Tibial artery (tissue), 4 donors: Measurements from ENCODE around the gene MINDY4.

Experiments used
- DNase-seq, 2 donors: peaks; one replicate each; pipeline ENCODE4 v3.0.0-alpha.2; 2019
- H3K27ac ChIP-seq, 2 donors: fragments of 200-600 bp; sonication (generic) in 1 of 2; 1 replicate in 1 of 2; 2 replicates in 1 of 2; pipeline ENCODE4 v1.5.1; 2018 to 2019; ENCODE audit warnings: mild to moderate bottlenecking in 1 of 2
- H3K27me3 ChIP-seq, 2 donors: fragments of 200-600 bp; sonication (generic) in 1 of 2; one replicate each; pipeline versions ENCODE4 v1.5.1 to v1.6.0; 2016 to 2019
- H3K36me3 ChIP-seq, 3 donors: fragments of 200-600 bp; sonication (generic) in 2 of 3; one replicate each; pipeline ENCODE4 v1.5.1; 2016 to 2019; ENCODE audit warnings: mild to moderate bottlenecking in 2 of 3
- H3K4me1 ChIP-seq, 4 donors: fragments of 200-600 bp; sonication (generic) in 2 of 4; 1 replicate in 3 of 4; 2 replicates in 1 of 4; pipeline ENCODE4 v1.5.1; 2016 to 2019
- H3K4me3 ChIP-seq, 2 donors: fragments of 200-600 bp; sonication (generic) in 1 of 2; 1 replicate in 1 of 2; 2 replicates in 1 of 2; pipeline ENCODE4 v1.5.1; 2018 to 2019; ENCODE audit warnings: mild to moderate bottlenecking in 2 of 2
- H3K9me3 ChIP-seq, 3 donors: fragments of 200-600 bp; sonication (generic) in 1 of 3; one replicate each; pipeline ENCODE4 v1.5.1; 2016 to 2019
- CTCF ChIP-seq, 2 experiments: fragments of 200-600 bp in 1 of 2; fragments of 450-650 bp in 1 of 2; IDR thresholded peaks; one replicate each; pipeline ENCODE4 v1.5.1; 2017 to 2019; ENCODE audit warnings: antibody characterized with exemption in 2 of 2, mild to moderate bottlenecking in 1 of 2, moderate library complexity in 1 of 2
- intact Hi-C: fragments of 100-400 bp; cut with DNase I; formaldehyde crosslinking; loops from one replicate; pipeline ENCODE4 v1.15.0; 2023; ENCODE audit warnings: low total_unique reads

The MINDY4 gene

DNA sequence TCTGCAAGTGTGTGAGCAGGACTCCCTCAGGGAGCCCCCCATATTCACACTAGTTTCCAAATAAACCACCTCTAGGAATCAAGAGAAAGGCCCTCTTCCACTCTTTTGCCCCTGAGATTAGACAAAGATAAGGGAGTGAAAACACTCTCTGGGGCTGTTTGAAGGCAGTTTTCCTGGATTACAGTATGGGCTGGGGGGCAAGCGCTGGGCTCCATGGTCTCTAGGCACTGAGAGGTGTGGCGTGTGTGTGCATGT is 141.4 kb downstream of the MINDY4 start:
- Histone ChIP-seq H3K4me1 (peaks cover 0 to 100% (median 92%) of the 10 kb centered on the region in 4 donors), H3K36me3 (no peaks in the 10 kb centered on the region), H3K9me3 (no peaks in the 10 kb centered on the region), H3K27me3 (no peaks in the 10 kb centered on the region), H3K27ac (peak overlapping the region; percentile 87 to 92), H3K4me3 (peak overlapping the region; percentile 56 to 59)
- intact Hi-C loops, result no loop called here
- no peak for DNase-seq
- TF ChIP-seq CTCF (IDR thresholded peaks at IDR 0.05), result no peak

GRCh38 chr7:30912986-30913811 is 142.0 kb downstream of the MINDY4 start:
- H3K27me3 ChIP-seq, result no peaks in the 10 kb centered on the region
- TF ChIP-seq CTCF (IDR thresholded peaks at IDR 0.05), result no peak
- H3K36me3 ChIP-seq, result no peaks in the 10 kb centered on the region
- H3K4me3 ChIP-seq, result peak overlapping the region; percentile 56 to 59
- intact Hi-C loops, result no loop called here
- H3K27ac ChIP-seq, result peak overlapping the region; percentile 87 to 92
- no peak for DNase-seq
- no peaks in the 10 kb centered on the region for H3K9me3 ChIP-seq
- H3K4me1 ChIP-seq, result peaks cover 0 to 100% (median 90%) of the 10 kb centered on the region in 4 donors

DNA sequence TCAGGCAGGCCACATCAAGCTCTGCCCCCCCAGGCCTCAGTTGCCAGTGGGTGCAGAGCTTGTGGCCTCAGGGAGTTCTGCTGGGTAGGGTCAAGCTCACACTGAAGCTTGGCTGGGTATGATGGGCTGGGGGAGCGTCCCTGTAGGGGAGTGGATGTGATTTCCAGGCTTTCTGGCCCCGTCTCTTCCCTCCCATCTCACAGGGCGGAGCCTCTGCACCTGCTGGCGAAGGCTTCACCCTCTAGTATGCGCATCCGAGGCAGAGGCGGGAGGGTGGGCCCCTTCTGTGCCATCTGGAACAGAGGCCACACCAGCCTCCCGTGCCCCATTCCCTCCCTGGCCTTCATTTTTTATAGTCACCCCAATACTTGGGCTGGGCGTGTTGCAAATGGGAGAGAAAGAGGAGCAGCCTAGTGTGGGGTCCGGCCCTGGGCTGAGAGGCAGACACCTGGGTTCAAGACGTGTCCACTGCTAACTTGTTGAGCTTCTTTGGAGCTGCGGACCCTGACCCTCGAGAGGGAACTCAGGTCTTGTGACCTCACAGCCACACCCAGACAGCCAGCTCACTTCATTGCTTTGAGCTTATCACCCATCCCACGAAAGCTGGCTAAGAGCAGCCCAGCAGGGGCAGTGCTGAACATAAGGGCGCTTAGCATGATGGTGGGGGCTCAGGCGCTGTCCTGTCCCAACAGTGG is 142.8 kb downstream of the MINDY4 start:
- Histone ChIP-seq H3K27ac (peak overlapping the region; percentile 87 to 92), H3K9me3 (no peaks in the 10 kb centered on the region), H3K36me3 (no peaks in the 10 kb centered on the region), H3K27me3 (no peaks in the 10 kb centered on the region), H3K4me3 (peak overlapping the region; percentile 56 to 59), H3K4me1 (peaks cover 0 to 100% (median 90%) of the 10 kb centered on the region in 4 donors)
- no peak for DNase-seq
- TF ChIP-seq CTCF (IDR thresholded peaks at IDR 0.05), result no peak
- intact Hi-C loops, result no loop called here

- no peak for TF ChIP-seq CTCF (IDR thresholded peaks at IDR 0.05)
- no peaks in the 10 kb centered on the region for H3K9me3 ChIP-seq
- peak; percentile 77 to 95 for DNase-seq
- H3K4me1 ChIP-seq, result peaks cover 0 to 100% (median 91%) of the 10 kb centered on the region in 4 donors
- no peaks in the 10 kb centered on the region for H3K36me3 ChIP-seq
- peak overlapping the region; percentile 56 to 59 for H3K4me3 ChIP-seq
- intact Hi-C loops, result no loop called here
- H3K27ac ChIP-seq, result peak overlapping the region; percentile 87 to 92
- no peaks in the 10 kb centered on the region for H3K27me3 ChIP-seq
These were observed 143.4 kb downstream of the MINDY4 start for GRCh38 chr7:30914596-30914995.

DNA sequence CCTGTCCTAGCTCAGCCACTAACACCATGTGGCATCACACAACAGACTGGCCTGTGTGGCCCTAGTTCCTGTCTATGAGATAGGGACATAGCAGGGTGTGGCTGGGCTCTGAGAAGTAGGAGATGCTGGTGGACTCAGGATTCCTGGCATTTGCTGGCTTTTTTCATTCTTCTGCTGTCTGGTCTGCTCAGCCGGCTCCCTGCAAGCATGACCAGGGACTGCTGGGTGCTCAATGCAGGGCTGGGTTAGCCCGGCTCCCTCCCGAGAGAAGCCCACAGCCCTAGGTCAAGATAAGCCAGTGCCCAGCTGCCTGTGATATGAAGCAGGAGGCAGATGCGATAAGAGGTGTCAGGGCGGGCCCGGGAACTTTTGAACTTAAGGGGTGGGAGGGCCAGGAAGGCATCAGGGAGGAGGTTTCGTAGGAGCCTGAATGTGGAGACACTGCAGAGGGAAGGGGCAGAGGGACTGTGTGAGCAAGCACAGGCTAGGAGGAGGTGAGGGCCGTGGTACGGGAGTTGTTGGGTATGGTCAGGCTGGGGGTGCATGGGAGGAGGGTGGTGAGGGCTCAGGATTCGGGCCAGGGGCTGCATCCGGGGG is 143.9 kb downstream of the MINDY4 start:
- no peak for DNase-seq
- peaks cover 0 to 100% (median 91%) of the 10 kb centered on the region in 4 donors for H3K4me1 ChIP-seq
- H3K9me3 ChIP-seq, result no peaks in the 10 kb centered on the region
- no peaks in the 10 kb centered on the region for H3K27me3 ChIP-seq
- peak overlapping the region; percentile 87 to 92 for H3K27ac ChIP-seq
- intact Hi-C loops, result no loop called here
- H3K36me3 ChIP-seq, result no peaks in the 10 kb centered on the region
- TF ChIP-seq CTCF (IDR thresholded peaks at IDR 0.05), result no peak
- peak overlapping the region; percentile 56 to 59 for H3K4me3 ChIP-seq
